MM.1S (cell line): ENCODE results near the gene WDR77.

Experiments used
- DNase-seq: peaks from one replicate; pipeline ENCODE4 v3.0.0-alpha.2; 2015
- H2AFZ ChIP-seq: fragments of 300-600 bp; sonication (generic); 2 replicates; pipeline ENCODE4 v1.6.0; 2016; ENCODE audit warnings: antibody characterized with exemption, low read length
- H3F3A ChIP-seq: fragments of 300-600 bp; sonication (generic); 2 replicates; pipeline ENCODE4 v1.6.1; 2016; ENCODE audit warnings: mild to moderate bottlenecking, antibody characterized with exemption, low read length, moderate library complexity, mixed read lengths; ENCODE audit not compliant: insufficient read depth
- H3K27ac ChIP-seq: fragments of 300-600 bp; sonication (generic); 2 replicates; pipeline ENCODE4 v1.5.1; 2016; ENCODE audit warnings: mild to moderate bottlenecking, low read length
- H3K27me3 ChIP-seq: fragments of 300-600 bp; sonication (generic); replicated peaks from 2 replicates; pipeline ENCODE4 v1.6.0; 2016; ENCODE audit warnings: low read length; ENCODE audit not compliant: insufficient read depth
- H3K36me3 ChIP-seq: fragments of 300-600 bp; sonication (generic); replicated peaks from 2 replicates; pipeline ENCODE4 v1.6.1; 2016; ENCODE audit warnings: mild to moderate bottlenecking, low read length, mixed read lengths; ENCODE audit not compliant: insufficient read depth
- H3K4me1 ChIP-seq: fragments of 300-600 bp; sonication (generic); 2 replicates; pipeline ENCODE4 v1.6.1; 2016; ENCODE audit warnings: low read length, mixed read lengths
- H3K4me2 ChIP-seq: fragments of 300-600 bp; sonication (generic); 2 replicates; pipeline ENCODE4 v1.6.0; 2016; ENCODE audit warnings: low read depth, low read length
- H3K4me3 ChIP-seq: fragments of 300-600 bp; sonication (generic); 2 replicates; pipeline ENCODE4 v1.5.1; 2016; ENCODE audit warnings: low read length, mixed read lengths
- H3K79me2 ChIP-seq: fragments of 300-600 bp; sonication (generic); 2 replicates; pipeline ENCODE4 v1.6.1; 2016; ENCODE audit warnings: mixed run types, low read length, mixed read lengths
- H3K9ac ChIP-seq: fragments of 300-600 bp; sonication (generic); 2 replicates; pipeline ENCODE4 v1.6.1; 2016; ENCODE audit warnings: low read length, mixed read lengths
- H3K9me2 ChIP-seq: fragments of 300-600 bp; sonication (generic); replicated peaks from 2 replicates; pipeline ENCODE4 v1.6.1; 2016; ENCODE audit warnings: mild to moderate bottlenecking, low read length, mixed read lengths; ENCODE audit not compliant: insufficient read depth
- H3K9me3 ChIP-seq: fragments of 300-600 bp; sonication (generic); replicated peaks from 2 replicates; pipeline ENCODE4 v1.6.1; 2016; ENCODE audit warnings: mild to moderate bottlenecking, low read length, mixed read lengths; ENCODE audit not compliant: insufficient read depth
- H4K20me1 ChIP-seq: fragments of 300-600 bp; sonication (generic); 2 replicates; pipeline ENCODE4 v1.6.1; 2016; ENCODE audit warnings: mild to moderate bottlenecking, low read length, moderate library complexity, mixed read lengths; ENCODE audit not compliant: insufficient read depth
- CTCF ChIP-seq: fragments of 300-600 bp; sonication (generic); IDR thresholded peaks from 2 replicates; pipeline ENCODE4 v1.5.1; 2016; ENCODE audit warnings: antibody characterized with exemption, low read length, mixed read lengths
- EZH2 ChIP-seq: fragments of 300-600 bp; sonication (generic); optimal IDR thresholded peaks from 2 replicates; pipeline ENCODE3; 2017; ENCODE audit warnings: low read depth, mild to moderate bottlenecking, antibody characterized with exemption, low read length, mixed read lengths
- EZH2phosphoT487 ChIP-seq: fragments of 300-600 bp; sonication (generic); IDR thresholded peaks from 2 replicates; pipeline ENCODE4 v1.6.1; 2018; ENCODE audit warnings: antibody characterized with exemption, low read length

WDR77 gene

GRCh38 chr1:111414756-111415155 is 34.3 kb downstream of the WDR77 start:
- no peaks in the 10 kb centered on the region for H3K9me3 ChIP-seq
- no peak overlapping the region for H2AFZ ChIP-seq
- H3K27ac ChIP-seq, result no peak overlapping the region
- no peaks in the 10 kb centered on the region for H3K36me3 ChIP-seq
- H3K4me1 ChIP-seq, result no peaks in the 10 kb centered on the region
- no peaks in the 10 kb centered on the region for H3K27me3 ChIP-seq
- H3K4me3 ChIP-seq, result no peak overlapping the region
- no peak for DNase-seq
- no peaks in the 10 kb centered on the region for H3F3A ChIP-seq
- no peak overlapping the region for H3K9ac ChIP-seq
- no peak overlapping the region for H3K4me2 ChIP-seq
- H4K20me1 ChIP-seq, result no peaks in the 10 kb centered on the region
- no peaks in the 10 kb centered on the region for H3K9me2 ChIP-seq
- no peaks in the 10 kb centered on the region for H3K79me2 ChIP-seq
- TF ChIP-seq CTCF (no peak), EZH2phosphoT487 (no peak), EZH2 (no peak)

GRCh38 chr1:111412839-111413238 is 36.2 kb downstream of the WDR77 start:
- Histone ChIP-seq H4K20me1 (no peaks in the 10 kb centered on the region), H3K4me1 (no peaks in the 10 kb centered on the region), H3K4me3 (no peak overlapping the region), H3K79me2 (no peaks in the 10 kb centered on the region), H3K4me2 (no peak overlapping the region), H3K27me3 (no peaks in the 10 kb centered on the region), H3K9me3 (no peaks in the 10 kb centered on the region), H2AFZ (no peak overlapping the region), H3F3A (no peaks in the 10 kb centered on the region), H3K36me3 (no peaks in the 10 kb centered on the region), H3K9ac (no peak overlapping the region), H3K9me2 (no peaks in the 10 kb centered on the region), H3K27ac (no peak overlapping the region)
- TF ChIP-seq EZH2 (no peak), EZH2phosphoT487 (no peak), CTCF (no peak)
- no peak for DNase-seq

GRCh38 chr1:111407301-111407700 is 41.8 kb downstream of the WDR77 start:
- no peak overlapping the region for H3K4me2 ChIP-seq
- H3K27me3 ChIP-seq, result no peaks in the 10 kb centered on the region
- no peak overlapping the region for H3K4me3 ChIP-seq
- peaks cover 20% of the 10 kb centered on the region for H3K4me1 ChIP-seq
- TF ChIP-seq CTCF (no peak), EZH2 (no peak), EZH2phosphoT487 (no peak)
- no peaks in the 10 kb centered on the region for H4K20me1 ChIP-seq
- DNase-seq, result no peak
- H3K36me3 ChIP-seq, result no peaks in the 10 kb centered on the region
- H3K9me2 ChIP-seq, result no peaks in the 10 kb centered on the region
- H3K27ac ChIP-seq, result no peak overlapping the region
- H3F3A ChIP-seq, result peaks cover 6% of the 10 kb centered on the region
- no peak overlapping the region for H2AFZ ChIP-seq
- H3K79me2 ChIP-seq, result no peaks in the 10 kb centered on the region
- H3K9ac ChIP-seq, result no peak overlapping the region
- H3K9me3 ChIP-seq, result no peaks in the 10 kb centered on the region
